Measurements from ENCODE around the gene LEKR1. TPM values are rescaled to one million over a fixed set of nuclear protein-coding genes. Genes with fewer than 3 reads are reported as not detected.
"Not testable (repeated sequence)": the region's sequence is repeated elsewhere in the genome, so short reads cannot be mapped to it uniquely, and the experiment has no call there.

LEKR1 gene
- total RNA-seq, 1 donor from 2014 or later = 3.4 TPM

DNA sequence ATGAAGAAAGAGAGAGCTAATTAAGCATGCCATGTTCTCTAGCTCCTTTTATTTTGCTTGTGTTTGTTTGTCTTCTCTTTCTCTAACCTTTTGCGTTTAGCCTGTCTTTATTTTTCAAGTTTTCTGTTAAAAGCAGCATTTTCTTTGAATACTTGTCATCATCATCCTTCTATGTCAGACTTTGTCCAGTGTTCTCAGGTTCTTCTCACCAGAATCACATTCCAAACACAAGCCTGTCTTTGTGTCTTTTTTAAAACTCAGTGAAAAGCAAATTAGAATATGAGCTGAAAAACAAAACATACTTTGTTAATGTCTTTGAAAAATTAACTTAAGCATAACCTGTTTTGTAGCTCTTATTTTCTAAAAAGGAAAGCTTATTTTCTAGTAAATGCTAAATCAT, 62.4 kb downstream of the LEKR1 start:
- Mint-ChIP-seq H3K4me3 (no peak overlapping the region), H3K36me3 (peaks cover 8% of the 10 kb centered on the region), H3K27ac (peak overlapping the region; percentile 48), H3K27me3 (ENCODE audit: low read depth) (no peaks in the 10 kb centered on the region), H3K9me3 (peaks cover 25% of the 10 kb centered on the region), H3K4me1 (peaks cover 16% of the 10 kb centered on the region)
- TF ChIP-seq, protein P1, sequence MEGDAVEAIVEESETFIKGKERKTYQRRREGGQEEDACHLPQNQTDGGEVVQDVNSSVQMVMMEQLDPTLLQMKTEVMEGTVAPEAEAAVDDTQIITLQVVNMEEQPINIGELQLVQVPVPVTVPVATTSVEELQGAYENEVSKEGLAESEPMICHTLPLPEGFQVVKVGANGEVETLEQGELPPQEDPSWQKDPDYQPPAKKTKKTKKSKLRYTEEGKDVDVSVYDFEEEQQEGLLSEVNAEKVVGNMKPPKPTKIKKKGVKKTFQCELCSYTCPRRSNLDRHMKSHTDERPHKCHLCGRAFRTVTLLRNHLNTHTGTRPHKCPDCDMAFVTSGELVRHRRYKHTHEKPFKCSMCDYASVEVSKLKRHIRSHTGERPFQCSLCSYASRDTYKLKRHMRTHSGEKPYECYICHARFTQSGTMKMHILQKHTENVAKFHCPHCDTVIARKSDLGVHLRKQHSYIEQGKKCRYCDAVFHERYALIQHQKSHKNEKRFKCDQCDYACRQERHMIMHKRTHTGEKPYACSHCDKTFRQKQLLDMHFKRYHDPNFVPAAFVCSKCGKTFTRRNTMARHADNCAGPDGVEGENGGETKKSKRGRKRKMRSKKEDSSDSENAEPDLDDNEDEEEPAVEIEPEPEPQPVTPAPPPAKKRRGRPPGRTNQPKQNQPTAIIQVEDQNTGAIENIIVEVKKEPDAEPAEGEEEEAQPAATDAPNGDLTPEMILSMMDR (IDR thresholded peaks at IDR 0.05; ENCODE audit: unreplicated experiment) = no peak
- DNase-seq (ENCODE audit: low spot score in 2 of 2, unreplicated experiment in 2 of 2) = no peak

DNA sequence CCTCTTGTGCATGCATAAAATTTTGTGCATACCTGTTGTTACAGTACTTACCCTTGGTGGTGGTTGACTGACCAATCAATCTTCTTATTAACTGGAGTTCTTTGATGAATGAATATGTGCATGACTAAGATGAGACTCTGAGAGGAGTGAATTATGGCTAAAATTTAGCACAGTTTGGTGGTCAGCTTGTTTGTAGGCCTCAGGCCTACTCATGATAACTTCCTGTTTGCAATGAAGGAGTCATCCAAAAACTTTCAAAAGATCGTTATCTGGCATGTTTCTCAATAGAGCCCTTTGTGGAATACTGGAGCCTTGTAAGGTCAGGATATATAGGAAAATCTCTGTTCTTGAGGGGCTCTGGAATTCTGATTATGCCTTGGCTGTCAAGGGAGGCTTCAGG, 66.5 kb downstream of the LEKR1 start:
- H3K27ac Mint-ChIP-seq = no peak overlapping the region
- H3K27me3 Mint-ChIP-seq (ENCODE audit: low read depth) = no peaks in the 10 kb centered on the region
- H3K4me3 Mint-ChIP-seq = no peak overlapping the region

DNA sequence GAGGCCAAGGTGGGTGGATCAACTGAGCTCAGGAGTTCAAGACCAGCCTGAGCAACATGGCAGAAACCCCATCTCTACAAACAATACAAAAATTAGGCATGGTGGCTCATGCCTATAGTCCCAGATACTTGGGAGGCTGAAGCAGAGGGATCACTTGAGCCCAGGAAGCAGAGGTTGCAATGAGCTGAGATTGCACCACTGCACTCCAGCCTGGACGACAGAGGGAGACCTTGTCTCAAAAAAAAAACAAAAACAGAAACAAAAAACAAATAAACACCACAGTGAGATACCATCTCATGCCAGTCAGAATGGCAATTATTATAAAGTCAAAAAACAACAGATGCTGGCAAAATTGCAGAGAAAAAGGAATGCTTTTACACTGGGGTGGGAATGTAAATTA, 69.2 kb downstream of the LEKR1 start:
- peaks cover 29% of the 10 kb centered on the region for H3K9me3 Mint-ChIP-seq
- H3K27me3 Mint-ChIP-seq (ENCODE audit: low read depth); DNase-seq (ENCODE audit: low spot score in 2 of 2, unreplicated experiment in 2 of 2); H3K4me1 Mint-ChIP-seq; H3K27ac Mint-ChIP-seq; H3K36me3 Mint-ChIP-seq; H3K4me3 Mint-ChIP-seq: not testable (repeated sequence)

More for the DNA sequence above, 66.5 kb downstream of the LEKR1 start:
- peaks cover 16% of the 10 kb centered on the region for H3K4me1 Mint-ChIP-seq
- TF ChIP-seq, protein P1 (IDR thresholded peaks at IDR 0.05; ENCODE audit: unreplicated experiment) = no peak
- H3K36me3 Mint-ChIP-seq = peaks cover 3% of the 10 kb centered on the region
- peaks cover 29% of the 10 kb centered on the region for H3K9me3 Mint-ChIP-seq
- no peak for DNase-seq (ENCODE audit: low spot score in 2 of 2, unreplicated experiment in 2 of 2)

DNA sequence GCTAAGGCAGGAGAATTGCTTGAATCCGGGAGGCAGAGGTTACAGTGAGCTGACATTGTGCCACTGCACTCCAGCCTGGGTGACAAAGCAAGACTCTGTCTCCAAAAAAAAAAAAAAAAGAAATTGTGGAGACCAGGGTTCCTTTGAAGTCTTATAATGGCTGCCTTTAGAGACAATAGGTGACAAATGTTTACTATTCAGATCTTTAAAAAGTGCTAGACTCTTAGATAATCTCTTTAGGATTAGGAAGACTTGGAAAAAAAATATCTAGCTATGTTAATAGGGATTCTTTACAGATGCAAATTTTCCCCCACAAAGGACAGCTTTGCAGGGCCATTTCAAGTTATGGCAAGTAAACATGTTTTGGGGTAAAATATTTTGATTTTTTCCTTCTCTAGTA, 71.7 kb downstream of the LEKR1 start:
- not testable (repeated sequence) for DNase-seq (ENCODE audit: low spot score in 2 of 2, unreplicated experiment in 2 of 2); H3K36me3 Mint-ChIP-seq; H3K4me3 Mint-ChIP-seq; H3K27ac Mint-ChIP-seq; H3K4me1 Mint-ChIP-seq; H3K27me3 Mint-ChIP-seq (ENCODE audit: low read depth)
- peaks cover 29% of the 10 kb centered on the region for H3K9me3 Mint-ChIP-seq

DNA sequence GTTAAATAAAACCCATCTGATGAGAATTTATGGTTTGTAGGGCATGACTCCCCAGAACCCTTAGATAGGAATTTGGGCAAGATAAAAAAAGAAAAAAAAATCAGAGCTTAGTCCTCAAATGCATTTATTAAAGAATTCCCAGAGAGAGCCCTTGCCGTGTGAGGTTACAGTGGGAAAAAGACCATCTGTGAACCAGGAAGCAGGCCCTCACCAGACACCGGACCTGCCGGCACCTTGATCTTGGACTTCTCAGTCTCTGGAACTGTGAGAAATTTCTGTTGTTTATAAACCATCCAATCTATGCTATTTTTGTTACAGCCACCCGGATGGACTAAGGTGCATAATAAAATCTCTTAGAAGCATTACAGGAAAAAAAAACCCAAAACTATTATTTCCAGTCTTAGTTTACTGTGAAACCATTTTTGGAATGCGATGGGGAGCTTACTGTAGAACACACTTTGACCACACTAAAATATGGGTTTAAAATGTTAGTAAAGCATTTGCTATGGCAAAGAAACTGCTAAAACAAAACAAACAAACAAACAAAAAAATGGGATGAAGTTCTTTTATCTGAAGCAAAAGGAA, 72.2 kb downstream of the LEKR1 start:
- Mint-ChIP-seq H3K27ac (peak overlapping the region; percentile 9), H3K4me3 (no peak overlapping the region), H3K36me3 (peaks cover 3% of the 10 kb centered on the region), H3K4me1 (no peaks in the 10 kb centered on the region), H3K27me3 (ENCODE audit: low read depth) (no peaks in the 10 kb centered on the region), H3K9me3 (peaks cover 29% of the 10 kb centered on the region)
- DNase-seq (ENCODE audit: low spot score in 2 of 2, unreplicated experiment in 2 of 2) = no peak
- TF ChIP-seq, protein P1 (IDR thresholded peaks at IDR 0.05; ENCODE audit: unreplicated experiment) = no peak

DNA sequence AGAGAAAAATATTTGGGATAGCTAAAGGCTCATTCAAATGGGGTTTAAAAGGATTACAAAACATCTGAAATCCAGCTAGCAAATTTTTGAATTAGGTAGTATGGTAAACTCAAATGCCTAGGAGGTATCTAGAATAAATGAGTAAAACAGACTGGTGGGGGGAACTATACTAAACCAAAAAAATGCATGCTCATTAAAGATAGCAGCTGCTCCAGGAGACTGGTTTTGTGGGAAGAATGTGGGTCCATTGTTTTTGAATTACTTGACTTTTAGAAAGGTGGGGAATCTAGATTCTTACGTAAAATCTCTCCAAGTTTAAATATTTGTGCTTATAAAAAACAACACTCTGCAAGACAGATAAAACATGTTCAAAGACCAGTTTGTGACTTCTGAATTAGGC, 73.8 kb downstream of the LEKR1 start:
- Mint-ChIP-seq H3K27me3 (ENCODE audit: low read depth) (no peaks in the 10 kb centered on the region), H3K4me3 (no peak overlapping the region), H3K27ac (no peak overlapping the region), H3K4me1 (no peaks in the 10 kb centered on the region), H3K9me3 (peaks cover 16% of the 10 kb centered on the region), H3K36me3 (no peaks in the 10 kb centered on the region)
- TF ChIP-seq, protein P1 (IDR thresholded peaks at IDR 0.05; ENCODE audit: unreplicated experiment) = no peak
- DNase-seq (ENCODE audit: low spot score in 2 of 2, unreplicated experiment in 2 of 2) = no peak

DNA sequence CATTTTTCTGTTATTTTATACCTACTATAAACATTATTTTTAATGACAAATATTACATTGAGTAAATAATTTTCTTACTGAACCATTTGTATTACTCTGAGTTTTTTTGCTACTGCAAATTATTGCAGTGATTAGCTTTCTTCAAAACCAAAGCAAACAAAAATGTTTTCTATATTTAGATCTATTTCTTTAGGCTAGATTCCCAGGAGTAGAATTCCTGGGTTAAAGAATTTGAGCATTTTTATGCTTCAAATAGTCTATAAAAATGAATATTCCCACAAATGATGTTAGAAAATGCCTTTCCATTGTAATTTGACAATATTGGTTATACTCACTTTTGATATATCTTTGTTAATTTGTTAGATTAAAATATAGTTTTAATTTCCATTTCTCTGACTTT, 76.8 kb downstream of the LEKR1 start:
- Mint-ChIP-seq H3K9me3 (no peaks in the 10 kb centered on the region), H3K36me3 (no peaks in the 10 kb centered on the region), H3K4me1 (no peaks in the 10 kb centered on the region), H3K4me3 (no peak overlapping the region), H3K27me3 (ENCODE audit: low read depth) (no peaks in the 10 kb centered on the region), H3K27ac (no peak overlapping the region)
- DNase-seq (ENCODE audit: low spot score in 2 of 2, unreplicated experiment in 2 of 2) = no peak
- TF ChIP-seq, protein P1 (IDR thresholded peaks at IDR 0.05; ENCODE audit: unreplicated experiment) = no peak
